Neural cell (in vitro differentiated cells): Measurements from ENCODE around the gene ORC3.

Experiments
- POLR2AphosphoS5 ChIP-seq: IDR thresholded peaks from 2 replicates; pipeline ENCODE4 v1.6.1; 2012
- TF ChIP-seq, protein P1 (sequence below): fragments of 450-650 bp; IDR thresholded peaks from 2 replicates; pipeline ENCODE4 v1.5.1; 2014; ENCODE audit warnings: antibody characterized with exemption, mild to moderate bottlenecking, moderate library complexity; ENCODE audit not compliant: poor library complexity, severe bottlenecking

GRCh38 chr6:87692086-87692485 is 102.2 kb downstream of the ORC3 start:
- TF ChIP-seq, protein P1, sequence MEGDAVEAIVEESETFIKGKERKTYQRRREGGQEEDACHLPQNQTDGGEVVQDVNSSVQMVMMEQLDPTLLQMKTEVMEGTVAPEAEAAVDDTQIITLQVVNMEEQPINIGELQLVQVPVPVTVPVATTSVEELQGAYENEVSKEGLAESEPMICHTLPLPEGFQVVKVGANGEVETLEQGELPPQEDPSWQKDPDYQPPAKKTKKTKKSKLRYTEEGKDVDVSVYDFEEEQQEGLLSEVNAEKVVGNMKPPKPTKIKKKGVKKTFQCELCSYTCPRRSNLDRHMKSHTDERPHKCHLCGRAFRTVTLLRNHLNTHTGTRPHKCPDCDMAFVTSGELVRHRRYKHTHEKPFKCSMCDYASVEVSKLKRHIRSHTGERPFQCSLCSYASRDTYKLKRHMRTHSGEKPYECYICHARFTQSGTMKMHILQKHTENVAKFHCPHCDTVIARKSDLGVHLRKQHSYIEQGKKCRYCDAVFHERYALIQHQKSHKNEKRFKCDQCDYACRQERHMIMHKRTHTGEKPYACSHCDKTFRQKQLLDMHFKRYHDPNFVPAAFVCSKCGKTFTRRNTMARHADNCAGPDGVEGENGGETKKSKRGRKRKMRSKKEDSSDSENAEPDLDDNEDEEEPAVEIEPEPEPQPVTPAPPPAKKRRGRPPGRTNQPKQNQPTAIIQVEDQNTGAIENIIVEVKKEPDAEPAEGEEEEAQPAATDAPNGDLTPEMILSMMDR: no peak
- TF ChIP-seq POLR2AphosphoS5: no peak
